ENCODE data around the gene GH1. TPM values are rescaled to one million over a fixed set of nuclear protein-coding genes. Genes with fewer than 3 reads are reported as not detected.
A peak's percentile ranks its signal among the peaks of the same experiment; 100 is the strongest.

GH1 gene
- total and polyA plus RNA-seq, 2 donors (not counting 1 experiment from before 2014, with no cell fraction given) = 1.7 to 2.3 TPM

GRCh38 chr17:63942309-63942985 lies 23.8 kb upstream of the GH1 start:
- Histone ChIP-seq H3K4me2 (replicated peaks; ENCODE audit: low read depth, low read length, poor library complexity, severe bottlenecking) (no peak overlapping the region), H3K9me3 (ENCODE audit: control extremely low read depth in 1 of 3, control insufficient read depth in 2 of 3, insufficient read depth in 1 of 3, low read length in 2 of 3) (peaks cover 0 to 12% (median 0%) of the 10 kb centered on the region in 3 donors), H3K9ac (ENCODE audit: low read length) (no peak overlapping the region), H3K36me3 (replicated peaks in 1 of 2; ENCODE audit: control extremely low read depth in 1 of 2, control insufficient read depth in 1 of 2, extremely low read depth in 1 of 2, insufficient read depth in 2 of 2, low read length in 1 of 2) (no peaks in the 10 kb centered on the region), H2AFZ (ENCODE audit: insufficient read depth, low read depth, low read length, poor library complexity, severe bottlenecking) (no peak overlapping the region), H3K79me2 (ENCODE audit: control insufficient read depth, insufficient read depth, low read length) (peaks cover 11% of the 10 kb centered on the region), H4K20me1 (ENCODE audit: control insufficient read depth, insufficient read depth, low read length, poor library complexity, severe bottlenecking) (no peaks in the 10 kb centered on the region), H3K4me3 (ENCODE audit: control extremely low read depth in 1 of 5, extremely low read depth in 1 of 5, insufficient read depth in 1 of 5, low read depth in 2 of 5, low read length in 4 of 5) (no peak overlapping the region), H3K27me3 (replicated peaks in 1 of 4; ENCODE audit: control extremely low read depth in 1 of 4, control insufficient read depth in 3 of 4, insufficient read depth in 4 of 4, low read length in 3 of 4) (no peaks in the 10 kb centered on the region), H3K27ac (ENCODE audit: low read length in 2 of 2) (no peak overlapping the region), H3K4me1 (ENCODE audit: control insufficient read depth in 2 of 2, insufficient read depth in 2 of 2, low read length in 2 of 2) (peaks cover 41 to 59% of the 10 kb centered on the region in 2 donors)
- no peaks in the 10 kb centered on the region for H3K9me3 Mint-ChIP-seq (ENCODE audit: insufficient read depth)
- H3K4me3 Mint-ChIP-seq = no peak overlapping the region
- no peak for DNase-seq
- intact Hi-C loops (cut with micrococcal nuclease) = no loop called here
- TF ChIP-seq CTCF (IDR thresholded peaks at IDR 0.05) (no peak), EZH2 (IDR thresholded peaks at IDR 0.05; ENCODE audit: borderline replicate concordance, insufficient read depth, low read depth, low read length, poor library complexity, severe bottlenecking) (no peak)
- H3K27ac Mint-ChIP-seq = peak overlapping the region; percentile 67
- ChIA-PET CTCF (interaction anchor here (1.2 to 3.9 kb wide), 4 partner anchors 10 to 87 kb away, joined by 4 to 27 read pairs (median 6); partner anchors contain the start of genes CD79B and GH1), POLR2A (interaction anchor here (0.5 to 1.9 kb wide), 3 partner anchors 10 to 17 kb away, joined by 3 to 4 read pairs (median 3); partner anchors contain the start of gene CD79B)
- no peak for ATAC-seq (ENCODE audit: low read depth)
- no peaks in the 10 kb centered on the region for H3K27me3 Mint-ChIP-seq
- WGBS (ENCODE audit: insufficient coverage) = 97% methylated on average over 21 of the region's 21 CpGs
- H3K4me1 Mint-ChIP-seq = peaks cover 63% of the 10 kb centered on the region

- WGBS (ENCODE audit: insufficient coverage) = 98% methylated on average over 23 of the region's 23 CpGs
- peaks cover 0 to 17% (median 0%) of the 10 kb centered on the region in 3 donors for H3K9me3 ChIP-seq (ENCODE audit: control extremely low read depth in 1 of 3, control insufficient read depth in 2 of 3, insufficient read depth in 1 of 3, low read length in 2 of 3)
- intact Hi-C loops (cut with micrococcal nuclease) = no loop called here
- H3K27me3 Mint-ChIP-seq = no peaks in the 10 kb centered on the region
- no peak overlapping the region for H3K4me2 ChIP-seq (replicated peaks; ENCODE audit: low read depth, low read length, poor library complexity, severe bottlenecking)
- H4K20me1 ChIP-seq (ENCODE audit: control insufficient read depth, insufficient read depth, low read length, poor library complexity, severe bottlenecking) = no peaks in the 10 kb centered on the region
- H3K36me3 ChIP-seq (replicated peaks in 1 of 2; ENCODE audit: control extremely low read depth in 1 of 2, control insufficient read depth in 1 of 2, extremely low read depth in 1 of 2, insufficient read depth in 2 of 2, low read length in 1 of 2) = no peaks in the 10 kb centered on the region
- H3K27me3 ChIP-seq (replicated peaks in 1 of 4; ENCODE audit: control extremely low read depth in 1 of 4, control insufficient read depth in 3 of 4, insufficient read depth in 4 of 4, low read length in 3 of 4) = no peaks in the 10 kb centered on the region
- H3K4me1 ChIP-seq (ENCODE audit: control insufficient read depth in 2 of 2, insufficient read depth in 2 of 2, low read length in 2 of 2) = peaks cover 40 to 58% of the 10 kb centered on the region in 2 donors
- H3K9me3 Mint-ChIP-seq (ENCODE audit: insufficient read depth) = no peaks in the 10 kb centered on the region
- peaks cover 13% of the 10 kb centered on the region for H3K79me2 ChIP-seq (ENCODE audit: control insufficient read depth, insufficient read depth, low read length)
- H3K27ac Mint-ChIP-seq = peak overlapping the region; percentile 63
- DNase-seq (no peak), ATAC-seq (ENCODE audit: low read depth) (no peak)
- no peak for TF ChIP-seq CTCF (IDR thresholded peaks at IDR 0.05)
- H3K4me3 Mint-ChIP-seq = no peak overlapping the region
- H2AFZ ChIP-seq (ENCODE audit: insufficient read depth, low read depth, low read length, poor library complexity, severe bottlenecking) = no peak overlapping the region
- no peak overlapping the region for H3K9ac ChIP-seq (ENCODE audit: low read length)
- no peak overlapping the region for H3K27ac ChIP-seq (ENCODE audit: low read length in 2 of 2)
- H3K4me1 Mint-ChIP-seq = peaks cover 64% of the 10 kb centered on the region
- H3K4me3 ChIP-seq (ENCODE audit: control extremely low read depth in 1 of 5, extremely low read depth in 1 of 5, insufficient read depth in 1 of 5, low read depth in 2 of 5, low read length in 4 of 5) = no peak overlapping the region
- ChIA-PET CTCF (interaction anchor here (1.2 to 3.9 kb wide), 3 partner anchors 9 to 88 kb away, joined by 4 to 27 read pairs (median 8); partner anchors contain the start of gene CD79B), POLR2A (interaction anchor here (1.0 to 2.3 kb wide), 3 partner anchors 9 to 16 kb away, joined by 3 to 7 read pairs (median 4); partner anchors contain the start of gene CD79B)
Measured at GRCh38 chr17:63941751-63942150, 23.1 kb upstream of the GH1 start.
